Upper lobe of left lung (tissue), 4 donors: ENCODE results near the gene GDF11.

Experiments used
- CTCF ChIP-seq, 6 experiments: fragments of 450-650 bp in 4 of 6; fragments of 200-600 bp in 2 of 6; sonication (generic) in 2 of 6; IDR thresholded peaks; one replicate each; pipeline ENCODE4 v1.5.1; 2016 to 2019; ENCODE audit warnings: antibody characterized with exemption in 6 of 6
- POLR2A ChIP-seq, 4 donors: fragments of 450-650 bp; IDR thresholded peaks; one replicate each; pipeline ENCODE4 v1.5.1; 2016 to 2017; ENCODE audit warnings: antibody characterized with exemption in 4 of 4, mild to moderate bottlenecking in 2 of 4
- POLR2AphosphoS5 ChIP-seq, 2 donors: sonication (generic); formaldehyde crosslinking; IDR thresholded peaks; one replicate each; pipeline ENCODE4 v1.5.1; 2017; ENCODE audit warnings: antibody characterized with exemption in 2 of 2

GRCh38 chr12:55732288-55732687, 10.6 kb upstream of the GDF11 start:
- no peak for TF ChIP-seq CTCF (IDR thresholded peaks at IDR 0.05)
- TF ChIP-seq POLR2A (IDR thresholded peaks at IDR 0.05) = no peak
- no peak for TF ChIP-seq POLR2AphosphoS5 (IDR thresholded peaks at IDR 0.05)
